Pancreas (tissue), 10 donors: Measurements from ENCODE around the gene ADORA2A. TPM values are rescaled to one million over a fixed set of nuclear protein-coding genes. Genes with fewer than 3 reads are reported as not detected.

Experiments
- ATAC-seq, 4 donors: fragments of 200-7000 bp; cut with Tn5 transposase; one replicate each; pipeline versions ENCODE4 v1.8.0 to v1.9.1; 2020; ENCODE audit warnings: mild to moderate bottlenecking in 4 of 4, moderate library complexity in 4 of 4
- DNase-seq, 6 donors: peaks; one replicate each; pipeline ENCODE4 v3.0.0-alpha.2; 2020
- FAIRE-seq: peaks from 2 replicates; lab custom pipeline; 2012; peaks lifted over from hg19 to GRCh38; lab: Jason Lieb, UNC
- H3K27ac ChIP-seq, 4 donors: fragments of 200-600 bp; sonication (generic); 1 replicate in 3 of 4; 2 replicates in 1 of 4; pipeline versions ENCODE4 v1.5.0 to v1.8.0; 2020
- H3K27me3 ChIP-seq, 4 donors: fragments of 200-600 bp; one replicate each; pipeline ENCODE4 v1.8.0; 2021
- H3K36me3 ChIP-seq, 3 donors: fragments of 200-600 bp; sonication (generic) in 1 of 3; one replicate each; pipeline versions ENCODE4 v1.5.0 to v1.8.0; 2020 to 2021
- H3K4me1 ChIP-seq, 3 donors: fragments of 200-600 bp; one replicate each; pipeline ENCODE4 v1.8.0; 2021
- H3K4me3 ChIP-seq, 4 donors: fragments of 200-600 bp; sonication (generic) in 2 of 4; one replicate each; pipeline versions ENCODE4 v1.5.0 to v1.8.0; 2020 to 2021
- H3K9me3 ChIP-seq, 4 donors: fragments of 200-600 bp; one replicate each; pipeline ENCODE4 v1.8.0; 2021
- WGBS, 2 donors: extraction: QIAGEN DNeasy Blood & Tissue Kit; methylation state at CpG; one replicate each; pipeline ENCODE4 v1.1.7; 2013; 5-methylcytosine and 5-hydroxymethylcytosine counted together
- intact Hi-C, 3 donors: fragments of 100-400 bp; cut with DNase I; formaldehyde crosslinking; loops; one replicate each; pipeline versions ENCODE4 v1.11.1 to v1.14.2; 2022
- polyA plus RNA-seq, 2 donors: library from polyadenylated mRNA; stranded (reverse); fragments of 200-250 nt; gene quantifications; one replicate each; pipeline ENCODE4 v1.2.3, GENCODE V29; 2013
- total RNA-seq, 6 donors: library from RNA; stranded (reverse); fragmentation: NEBNext Ultra II Directional in 4 of 6; extraction: Animal tissue kit (Norgen Biotek cat#: 25700) in 4 of 6; gene quantifications; one replicate each; pipeline versions ENCODE4 v1.2.1 to v1.2.4, GENCODE V29; 2021 to 2023
- TF ChIP-seq, protein P1 (sequence below), 4 donors: fragments of 200-600 bp; sonication (generic) in 3 of 4; IDR thresholded peaks; one replicate each; pipeline versions ENCODE4 v1.5.0 to v1.8.0; 2021; ENCODE audit warnings: antibody characterized with exemption in 4 of 4
- donor health status: healthy with polysubstance abuse.
- donor health status: DM: no; HTN: no; CAD: no; lungs with moderate emphysema.
- donor health status: DM: no; HTN: no; CAD: no.
- donor health status: control.
- donor health status: control.
- donor health status: Bipolar disorder and iron deficiency.
- donor health status: DM: yes; HTN: yes; CAD: no.
- donor health status: DM: no; HTN: no; CAD: no.
- donor health status: DM: no; HTN: no; CAD: no.
- donor health status: DM: yes; HTN: yes; CAD: no.

Gene ADORA2A
- total and polyA plus RNA-seq, 8 donors = 0.85 to 10.4 (median 1.6) TPM

DNA sequence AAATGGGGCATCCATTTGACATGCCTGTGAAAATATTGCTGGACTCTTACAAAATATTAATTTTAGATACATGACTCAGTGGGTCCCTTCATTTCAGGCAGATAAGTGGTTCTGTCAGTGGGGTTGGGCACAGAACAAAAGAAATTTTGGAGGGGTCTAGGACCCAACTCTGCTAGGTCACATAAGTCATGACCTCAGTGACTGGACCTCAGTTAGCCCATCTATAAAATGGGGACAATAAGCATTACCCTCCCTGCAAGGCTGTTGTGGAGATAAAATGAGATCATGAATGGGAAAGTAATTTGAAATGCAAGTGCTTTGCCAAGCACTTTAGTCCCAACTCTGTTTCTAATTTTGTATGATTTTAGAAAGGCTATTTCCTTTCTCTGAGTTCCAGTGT lies 23.8 kb downstream of the ADORA2A start:
- H3K36me3 ChIP-seq = no peaks in the 10 kb centered on the region
- no peaks in the 10 kb centered on the region for H3K9me3 ChIP-seq
- TF ChIP-seq, protein P1, sequence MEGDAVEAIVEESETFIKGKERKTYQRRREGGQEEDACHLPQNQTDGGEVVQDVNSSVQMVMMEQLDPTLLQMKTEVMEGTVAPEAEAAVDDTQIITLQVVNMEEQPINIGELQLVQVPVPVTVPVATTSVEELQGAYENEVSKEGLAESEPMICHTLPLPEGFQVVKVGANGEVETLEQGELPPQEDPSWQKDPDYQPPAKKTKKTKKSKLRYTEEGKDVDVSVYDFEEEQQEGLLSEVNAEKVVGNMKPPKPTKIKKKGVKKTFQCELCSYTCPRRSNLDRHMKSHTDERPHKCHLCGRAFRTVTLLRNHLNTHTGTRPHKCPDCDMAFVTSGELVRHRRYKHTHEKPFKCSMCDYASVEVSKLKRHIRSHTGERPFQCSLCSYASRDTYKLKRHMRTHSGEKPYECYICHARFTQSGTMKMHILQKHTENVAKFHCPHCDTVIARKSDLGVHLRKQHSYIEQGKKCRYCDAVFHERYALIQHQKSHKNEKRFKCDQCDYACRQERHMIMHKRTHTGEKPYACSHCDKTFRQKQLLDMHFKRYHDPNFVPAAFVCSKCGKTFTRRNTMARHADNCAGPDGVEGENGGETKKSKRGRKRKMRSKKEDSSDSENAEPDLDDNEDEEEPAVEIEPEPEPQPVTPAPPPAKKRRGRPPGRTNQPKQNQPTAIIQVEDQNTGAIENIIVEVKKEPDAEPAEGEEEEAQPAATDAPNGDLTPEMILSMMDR (IDR thresholded peaks at IDR 0.05) = no peak
- ATAC-seq (no peak), FAIRE-seq (no peak), DNase-seq (no peak)
- H3K27me3 ChIP-seq = no peaks in the 10 kb centered on the region
- no peak overlapping the region for H3K27ac ChIP-seq
- H3K4me1 ChIP-seq = peaks cover 0 to 8% (median 3%) of the 10 kb centered on the region in 3 donors
- intact Hi-C loops = no loop called here
- H3K4me3 ChIP-seq = no peak overlapping the region

DNA sequence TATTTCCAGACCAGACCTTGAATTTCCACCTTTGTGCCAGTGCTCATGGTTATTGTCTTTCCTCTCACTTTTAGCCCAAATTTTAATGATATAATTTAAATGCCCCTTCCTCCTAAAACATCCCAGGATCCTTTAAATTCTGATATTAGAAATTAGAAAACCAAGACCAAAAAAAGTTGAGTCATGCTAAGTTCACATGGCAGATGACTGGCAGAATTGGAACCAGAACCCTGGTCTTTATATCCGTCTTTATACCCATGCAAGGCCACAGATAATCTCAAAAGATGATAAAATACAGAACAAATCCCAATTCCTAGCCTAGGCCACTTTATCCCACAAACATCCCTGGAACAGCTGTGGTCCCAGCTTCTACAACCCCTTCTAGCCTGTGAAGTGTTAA lies 26.5 kb downstream of the ADORA2A start:
- no peak overlapping the region for H3K27ac ChIP-seq
- H3K4me1 ChIP-seq = peaks cover 0 to 8% (median 3%) of the 10 kb centered on the region in 3 donors
- DNase-seq (no peak), FAIRE-seq (no peak), ATAC-seq (no peak)
- WGBS, 2 donors = 55 to 56% methylated on average over 1 of the region's 1 CpG
- TF ChIP-seq, protein P1 (IDR thresholded peaks at IDR 0.05) = no peak
- intact Hi-C loops = no loop called here
- H3K36me3 ChIP-seq = no peaks in the 10 kb centered on the region
- no peaks in the 10 kb centered on the region for H3K27me3 ChIP-seq
- H3K4me3 ChIP-seq = no peak overlapping the region
- no peaks in the 10 kb centered on the region for H3K9me3 ChIP-seq

DNA sequence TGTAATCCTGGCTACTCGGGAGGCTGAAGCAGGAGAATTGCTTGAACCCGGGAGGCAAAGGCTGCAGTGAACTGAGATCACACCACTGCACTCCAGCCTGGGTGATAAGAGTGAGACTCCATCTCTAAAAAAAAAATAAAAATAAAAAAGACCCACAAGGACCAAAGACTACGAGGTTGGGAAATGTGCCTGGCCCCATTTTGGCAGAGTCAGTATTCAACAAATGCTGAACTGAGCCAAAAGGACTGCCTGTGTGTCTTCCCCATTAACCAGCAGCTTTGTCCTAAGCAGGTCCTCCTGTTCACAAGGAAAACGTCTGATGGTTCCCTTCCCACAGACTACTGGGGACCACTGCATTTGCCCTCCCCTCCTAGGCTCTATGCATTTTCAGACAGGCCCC lies 27.6 kb downstream of the ADORA2A start:
- ATAC-seq (no peak), FAIRE-seq (no peak)
- 79 to 81% methylated on average over 4 of the region's 4 CpGs for WGBS, 2 donors

DNA sequence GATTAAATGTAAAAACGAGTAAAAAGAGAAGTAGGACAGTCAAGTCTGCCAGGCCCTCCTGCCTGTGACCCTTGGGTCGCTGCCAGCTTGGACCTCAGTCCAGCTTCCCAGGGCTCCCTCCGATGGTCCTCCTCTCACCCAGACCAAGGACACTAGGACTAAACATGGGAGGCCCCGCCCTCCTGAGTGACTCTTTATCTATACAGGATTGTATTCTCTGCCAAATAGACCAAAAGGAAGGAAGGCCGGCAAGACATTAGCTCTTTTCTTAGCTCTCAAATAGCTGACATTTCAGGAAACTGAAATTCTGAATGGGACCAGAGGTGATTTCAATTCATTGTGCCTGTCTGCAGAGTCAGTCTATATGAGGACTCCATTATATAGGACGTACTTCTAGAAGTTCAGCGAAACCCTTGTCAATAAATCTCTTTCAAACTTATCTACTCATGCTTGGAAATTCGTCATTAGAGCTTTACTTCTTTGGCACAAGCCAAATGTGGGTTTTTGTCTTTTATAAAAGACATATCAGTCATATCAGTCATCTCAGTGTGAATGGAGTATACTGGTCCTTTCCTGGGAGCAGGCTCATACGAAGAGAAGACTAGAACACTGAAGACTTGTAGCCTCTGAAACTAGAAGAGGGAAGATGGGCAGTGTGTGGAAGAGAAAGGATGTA lies 28.5 kb downstream of the ADORA2A start:
- no peaks in the 10 kb centered on the region for H3K27me3 ChIP-seq
- intact Hi-C loops = no loop called here
- no peak for FAIRE-seq
- peak in 2 of 4 donors; percentile 17 to 22 for ATAC-seq
- H3K4me3 ChIP-seq = no peak overlapping the region
- DNase-seq = no peak
- WGBS, 2 donors = 43 to 45% methylated on average over 9 of the region's 9 CpGs
- TF ChIP-seq, protein P1 (IDR thresholded peaks at IDR 0.05) = no peak
- peaks cover 0 to 8% (median 3%) of the 10 kb centered on the region in 3 donors for H3K4me1 ChIP-seq
- no peak overlapping the region for H3K27ac ChIP-seq
- H3K36me3 ChIP-seq = no peaks in the 10 kb centered on the region
- no peaks in the 10 kb centered on the region for H3K9me3 ChIP-seq

More for the DNA sequence above, 27.6 kb downstream of the ADORA2A start:
- TF ChIP-seq, protein P1 (IDR thresholded peaks at IDR 0.05) = no peak
- no peak for DNase-seq
- Histone ChIP-seq H3K27ac (no peak overlapping the region), H3K27me3 (no peaks in the 10 kb centered on the region), H3K36me3 (no peaks in the 10 kb centered on the region), H3K9me3 (no peaks in the 10 kb centered on the region), H3K4me1 (peaks cover 0 to 8% (median 3%) of the 10 kb centered on the region in 3 donors), H3K4me3 (no peak overlapping the region)
- intact Hi-C loops = no loop called here

DNA sequence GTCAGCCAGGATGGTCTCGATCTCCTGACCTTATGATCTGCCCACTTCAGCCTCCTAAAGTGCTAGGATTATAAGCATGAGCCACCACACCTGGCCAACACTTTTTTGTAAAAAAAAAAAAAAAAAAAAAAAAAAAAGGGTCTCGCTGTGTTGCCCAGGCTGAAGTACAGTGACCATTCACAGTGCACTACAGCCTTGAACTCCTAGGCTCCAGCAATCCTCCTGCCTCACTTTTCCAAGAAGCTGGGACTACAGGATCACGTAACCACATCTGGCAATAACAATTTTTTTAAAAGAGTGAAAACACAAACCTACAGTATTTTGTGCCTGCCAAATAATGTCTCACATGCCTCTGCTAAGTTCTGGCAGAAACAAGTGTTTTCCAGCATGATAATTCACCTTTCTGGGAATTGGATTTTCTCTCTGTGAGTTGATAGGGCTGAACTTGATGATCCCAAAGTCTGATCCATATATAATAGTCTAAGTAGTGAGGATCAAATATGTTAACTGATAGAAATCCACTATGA lies 30.6 kb downstream of the ADORA2A start:
- FAIRE-seq = no peak
- Histone ChIP-seq H3K9me3 (no peaks in the 10 kb centered on the region), H3K27me3 (no peaks in the 10 kb centered on the region), H3K4me3 (no peak overlapping the region), H3K4me1 (peaks cover 0 to 8% (median 3%) of the 10 kb centered on the region in 3 donors), H3K27ac (no peak overlapping the region), H3K36me3 (no peaks in the 10 kb centered on the region)
- intact Hi-C loops = no loop called here
- ATAC-seq = no peak
- no peak for DNase-seq
- 82 to 93% methylated on average over 3 of the region's 3 CpGs for WGBS, 2 donors
- TF ChIP-seq, protein P1 (IDR thresholded peaks at IDR 0.05) = no peak
